ENCODE results near the gene CBX7. TPM values are rescaled to one million over a fixed set of nuclear protein-coding genes. Genes with fewer than 3 reads are reported as not detected.

Gene CBX7
- total and polyA plus RNA-seq, 9 of the 15 experiments (the other 6 are each of a cell fraction or from before 2014, with no cell fraction given), result 0.04 to 5.2 (median 2.8) TPM

GRCh38 chr22:39117585-39118191 is 34.8 kb downstream of the CBX7 start:
- no TSS peak for BruUV-seq (replicated peaks)
- no peak overlapping the region for H3K9ac ChIP-seq (ENCODE audit: insufficient read depth in 1 of 2, low read depth in 2 of 2, low read length in 2 of 2)
- FAIRE-seq (peak; percentile 88), DNase-seq (ENCODE audit: extremely low read depth in 1 of 4, low spot score in 3 of 4) (peak; percentile 30 to 68 (median 38)), ATAC-seq (peak; percentile 58; the same call in 2 of the 3 replicates)
- H2AFZ ChIP-seq (ENCODE audit: low read depth, low read length), result peak overlapping the region; percentile 55; the same call in 1 of the 2 replicates
- H3K9me1 ChIP-seq (ENCODE audit: control insufficient read depth, insufficient read depth, low read length), result no peaks in the 10 kb centered on the region
- 46% methylated on average over 10 of the region's 14 CpGs for WGBS (ENCODE audit: insufficient coverage, low coverage, missing lambda C conversion rate)
- no peaks in the 10 kb centered on the region for H4K20me1 ChIP-seq (replicated peaks; ENCODE audit: control insufficient read depth, insufficient read depth, low read length)
- no peak overlapping the region for H3K4me2 ChIP-seq (ENCODE audit: insufficient read depth, low read length)
- intact Hi-C loops (cut with micrococcal nuclease), result loop anchor here (1.0 to 2.0 kb wide), 2 partner anchors 105 to 247 kb away; no protein-coding TSS in a partner anchor
- ChIA-PET POLR2A (interaction anchor here (0.6 kb wide), 1 partner anchor 32 kb away, joined by 3 read pairs; no protein-coding TSS in a partner anchor), CTCF (ENCODE audit: low intra/inter-chr PET ratio) (interaction anchor here (0.6 to 1.1 kb wide), 3 partner anchors 110 to 247 kb away, joined by 3 read pairs; no protein-coding TSS in a partner anchor)
- no peak overlapping the region for H3K27ac ChIP-seq (ENCODE audit: extremely low read depth, low read depth, low read length)
- no peaks in the 10 kb centered on the region for H3K36me3 ChIP-seq (ENCODE audit: control insufficient read depth, insufficient read depth, low read length)
- H3K9me3 ChIP-seq (replicated peaks; ENCODE audit: control insufficient read depth, insufficient read depth, low read depth, low read length), result no peaks in the 10 kb centered on the region
- H3K4me3 ChIP-seq, result no peak overlapping the region
- no peaks in the 10 kb centered on the region; a peak in 2 of 5 replicates for H3K4me1 ChIP-seq (replicated peaks in 1 of 2; ENCODE audit: control insufficient read depth in 2 of 2, insufficient read depth in 2 of 2, low read length in 2 of 2)
- no peaks in the 10 kb centered on the region for H3K79me2 ChIP-seq (ENCODE audit: control insufficient read depth, insufficient read depth, low read length)
- in situ Hi-C loops (cut with MboI), result loop anchor here (5.0 kb wide), 1 partner anchor 105 kb away; the partner anchor contains the start of gene APOBEC3C
- H3K27me3 ChIP-seq (ENCODE audit: control insufficient read depth in 2 of 2, insufficient read depth in 2 of 2, low read length in 2 of 2), result no peaks in the 10 kb centered on the region
- peak; percentile 71; the same call in 1 of the 2 replicates for TF ChIP-seq REST (IDR thresholded peaks at IDR 0.05; ENCODE audit: borderline replicate concordance)
- TF ChIP-seq REST (CRISPR knock-in tag; IDR thresholded peaks at IDR 0.05; ENCODE audit: low read depth), result no peak
- TF ChIP-seq SMC3 (conservative IDR thresholded peaks at IDR 0.05; ENCODE audit: insufficient read depth, low read depth, low read length), result peak; percentile 42; the same call in 1 of the 2 replicates
- TF ChIP-seq CTCF (IDR thresholded peaks at IDR 0.05 in 2 of 3, conservative IDR thresholded peaks at IDR 0.05 in 1 of 3; ENCODE audit: insufficient read depth in 2 of 3, low read depth in 1 of 3, low read length in 3 of 3), result peak; percentile 49 to 66 (median 63); a peak in 5 of 6 replicates
- TF ChIP-seq DEAF1 (CRISPR knock-in tag; IDR thresholded peaks at IDR 0.05), result 0 out of 2 replicates have a peak, but pooled peaks have one; percentile 20
- no peak for TF ChIP-seq ZKSCAN8 (CRISPR knock-in tag; IDR thresholded peaks at IDR 0.05)

All from K562 (cell line).